Mesendoderm (in vitro differentiated cells): Measurements from ENCODE around the gene NR5A2. TPM values are rescaled to one million over a fixed set of nuclear protein-coding genes. Genes with fewer than 3 reads are reported as not detected.

Experiments used
- DNase-seq: peaks from one replicate; pipeline ENCODE4 v3.0.0; 2013
- H2AK5ac ChIP-seq: 2 replicates; pipeline ENCODE4 v1.6.1; 2013; ENCODE audit warnings: low read length, inconsistent platforms
- H2BK120ac ChIP-seq: 2 replicates; pipeline ENCODE4 v1.6.1; 2013; ENCODE audit warnings: low read depth, mild to moderate bottlenecking, low read length, moderate library complexity, mixed read lengths
- H2BK15ac ChIP-seq: replicated peaks from 2 replicates; pipeline ENCODE4 v1.6.1; 2013; ENCODE audit warnings: low read depth, mild to moderate bottlenecking, moderate library complexity
- H2BK5ac ChIP-seq: 2 replicates; pipeline ENCODE4 v1.6.1; 2013; ENCODE audit warnings: low read length, inconsistent platforms
- H3K18ac ChIP-seq: 2 replicates; pipeline ENCODE4 v1.6.1; 2013; ENCODE audit warnings: mild to moderate bottlenecking, low read length, mixed read lengths
- H3K23ac ChIP-seq: one replicate; pipeline ENCODE4 v1.6.1; 2013; ENCODE audit warnings: low read length
- H3K27ac ChIP-seq: 2 replicates; pipeline ENCODE4 v1.5.1; 2013; ENCODE audit warnings: low read depth, mild to moderate bottlenecking, inconsistent platforms, low read length, moderate library complexity
- H3K27me3 ChIP-seq: 2 replicates; pipeline ENCODE4 v1.6.1; 2013; ENCODE audit warnings: low read length, control low read depth, mild to moderate bottlenecking, inconsistent platforms; ENCODE audit not compliant: insufficient read depth, poor library complexity
- H3K36me3 ChIP-seq: 2 replicates; pipeline ENCODE4 v1.6.1; 2013; ENCODE audit warnings: low read length, inconsistent platforms; ENCODE audit not compliant: control insufficient read depth, insufficient read depth
- H3K4ac ChIP-seq: one replicate; pipeline ENCODE4 v1.6.1; 2013; ENCODE audit warnings: low read depth, mild to moderate bottlenecking, low read length, moderate library complexity
- H3K4me1 ChIP-seq: 2 replicates; pipeline ENCODE4 v1.6.1; 2013; ENCODE audit warnings: low read depth, low read length, inconsistent platforms; ENCODE audit not compliant: control insufficient read depth
- H3K4me2 ChIP-seq: 2 replicates; pipeline ENCODE4 v1.6.1; 2013; ENCODE audit warnings: low read length
- H3K4me3 ChIP-seq: 2 replicates; pipeline ENCODE4 v1.5.1; 2013; ENCODE audit warnings: mild to moderate bottlenecking, low read length
- H3K56ac ChIP-seq: one replicate; pipeline ENCODE4 v1.6.1; 2013; ENCODE audit warnings: low read length
- H3K79me1 ChIP-seq: 2 replicates; pipeline ENCODE4 v1.6.1; 2013; ENCODE audit warnings: low read length, inconsistent platforms
- H3K79me2 ChIP-seq: 2 replicates; pipeline ENCODE4 v1.6.1; 2013; ENCODE audit warnings: mild to moderate bottlenecking, low read length; ENCODE audit not compliant: control insufficient read depth, insufficient read depth
- H3K9ac ChIP-seq: 2 replicates; pipeline ENCODE4 v1.6.1; 2013; ENCODE audit warnings: low read length, inconsistent platforms
- H4K5ac ChIP-seq: one replicate; pipeline ENCODE4 v1.6.1; 2013; ENCODE audit warnings: low read length
- H4K8ac ChIP-seq: one replicate; pipeline ENCODE4 v1.6.1; 2013; ENCODE audit warnings: low read depth, mild to moderate bottlenecking, control low read depth, low read length, moderate library complexity
- WGBS: extraction: QIAGEN DNeasy Blood & Tissue Kit; methylation state at CpG from one replicate; pipeline ENCODE4 v1.1.7; 2013; ENCODE audit warnings: low lambda C conversion rate, missing lambda C conversion rate; ENCODE audit not compliant: insufficient coverage; ENCODE audit errors: extremely low coverage; 5-methylcytosine and 5-hydroxymethylcytosine counted together
- polyA plus RNA-seq, 2 experiments: library from polyadenylated mRNA; stranded (reverse); fragments of 200-250 nt; gene quantifications; one replicate each; pipeline ENCODE4 v1.2.3, GENCODE V29; 2013

Gene NR5A2
- 6.5 TPM for polyA plus RNA-seq (2013, experiment 1 of 2)
- polyA plus RNA-seq (2013, experiment 2 of 2), result 6.7 TPM

DNA sequence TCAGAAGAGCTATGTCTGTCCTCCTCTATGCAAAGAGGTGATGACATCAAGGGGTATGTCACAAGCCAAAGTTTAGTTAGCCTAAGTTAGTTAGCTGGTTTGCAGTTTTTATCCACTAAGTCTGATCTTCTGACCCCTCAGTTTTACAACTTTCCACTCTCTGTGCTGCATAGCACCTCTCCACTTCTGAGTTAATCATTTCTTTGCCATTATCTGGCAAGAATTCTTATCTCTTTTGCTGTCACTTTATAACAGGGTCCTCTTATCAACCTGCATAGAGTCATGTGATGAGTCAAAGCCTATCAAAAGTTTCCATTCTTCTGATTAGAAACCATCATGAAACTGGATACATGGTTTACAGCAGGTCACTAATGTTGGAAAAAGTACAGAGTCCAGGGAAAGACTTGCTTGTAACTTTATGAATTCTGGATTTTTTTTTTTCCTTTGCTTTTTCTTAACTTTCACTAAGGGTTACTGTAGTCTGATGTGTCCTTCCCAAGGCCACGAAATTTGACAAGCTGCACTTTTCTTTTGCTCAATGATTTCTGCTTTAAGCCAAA, at the start of gene NR5A2:
Gene NR5A2, plus strand, starts transcription at position 447 of the 560 bp plus-strand sequence. CDS start 138 bp downstream, outside the sequence.
- Histone ChIP-seq H3K4me3 (no peak within 1 kb of the TSS), H2BK120ac (no peak within 1 kb of the TSS), H3K27me3 (peaks cover 8% of the 10 kb centered on the region), H3K27ac (no peak within 1 kb of the TSS), H3K23ac (no peak within 1 kb of the TSS), H4K8ac (no peak within 1 kb of the TSS), H2BK5ac (no peak within 1 kb of the TSS), H3K18ac (no peak within 1 kb of the TSS), H3K56ac (no peak within 1 kb of the TSS), H3K4me2 (no peak within 1 kb of the TSS), H3K4me1 (no peaks in the 10 kb centered on the region), H3K79me1 (no peaks in the 10 kb centered on the region), H3K9ac (no peak within 1 kb of the TSS), H3K36me3 (no peaks in the 10 kb centered on the region), H2AK5ac (no peak within 1 kb of the TSS), H3K4ac (no peak within 1 kb of the TSS), H2BK15ac (no peak within 1 kb of the TSS), H4K5ac (no peak within 1 kb of the TSS), H3K79me2 (no peaks in the 10 kb centered on the region)
- no CpG with 5 or more reads among the region's 1 CpG for WGBS
- DNase-seq, result peak; percentile 55

GRCh38 chr1:199978408-199978940, 49.0 kb upstream of the NR5A2 start:
- Histone ChIP-seq H3K4me2 (no peak overlapping the region), H2BK120ac (no peak overlapping the region), H3K79me2 (no peaks in the 10 kb centered on the region), H3K4ac (no peak overlapping the region), H3K79me1 (no peaks in the 10 kb centered on the region), H3K36me3 (no peaks in the 10 kb centered on the region), H3K18ac (no peak overlapping the region), H2BK15ac (no peak overlapping the region), H3K27ac (no peak overlapping the region), H3K23ac (no peak overlapping the region), H3K4me1 (no peaks in the 10 kb centered on the region), H2AK5ac (no peak overlapping the region), H4K8ac (no peak overlapping the region), H4K5ac (no peak overlapping the region), H3K4me3 (no peak overlapping the region), H3K27me3 (no peaks in the 10 kb centered on the region), H2BK5ac (no peak overlapping the region), H3K56ac (no peak overlapping the region), H3K9ac (no peak overlapping the region)
- no peak for DNase-seq
- no CpG with 5 or more reads among the region's 7 CpGs for WGBS

- Histone ChIP-seq H3K27me3 (no peaks in the 10 kb centered on the region), H3K9ac (no peak overlapping the region), H3K56ac (no peak overlapping the region), H3K23ac (no peak overlapping the region), H4K8ac (no peak overlapping the region), H3K4me3 (no peak overlapping the region), H4K5ac (no peak overlapping the region), H3K79me1 (no peaks in the 10 kb centered on the region), H3K4ac (no peak overlapping the region), H3K36me3 (no peaks in the 10 kb centered on the region), H3K79me2 (no peaks in the 10 kb centered on the region), H2AK5ac (no peak overlapping the region), H2BK5ac (no peak overlapping the region), H3K27ac (no peak overlapping the region), H3K18ac (no peak overlapping the region), H3K4me2 (no peak overlapping the region), H3K4me1 (no peaks in the 10 kb centered on the region), H2BK15ac (no peak overlapping the region), H2BK120ac (no peak overlapping the region)
- no CpG with 5 or more reads among the region's 1 CpG for WGBS
- DNase-seq, result no peak
Observed at GRCh38 chr1:199979071-199979470, 48.4 kb upstream of the NR5A2 start.

DNA sequence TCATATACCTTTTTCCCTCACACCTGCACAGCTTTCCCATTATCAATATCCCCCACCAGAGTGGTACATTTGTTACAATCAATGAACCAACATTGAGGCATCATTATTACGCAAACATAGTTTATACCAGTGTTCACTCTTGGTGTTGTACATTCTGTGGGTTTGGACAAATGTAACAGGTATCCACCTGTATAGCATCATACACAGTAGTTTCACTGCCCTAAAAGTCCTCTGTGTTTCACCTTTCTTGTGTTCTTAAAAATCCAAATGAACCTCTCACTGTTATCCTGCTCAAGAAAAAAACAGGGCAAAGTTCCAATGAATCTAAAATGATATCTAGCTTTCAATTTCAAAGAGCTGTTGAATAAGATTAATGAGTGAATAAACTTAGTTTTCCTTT, 45.9 kb upstream of the NR5A2 start:
- no peak for DNase-seq
- no peak overlapping the region for H3K18ac ChIP-seq
- no peaks in the 10 kb centered on the region for H3K79me2 ChIP-seq
- H4K8ac ChIP-seq, result no peak overlapping the region
- H3K79me1 ChIP-seq, result no peaks in the 10 kb centered on the region
- no peak overlapping the region for H2BK5ac ChIP-seq
- no peak overlapping the region for H3K23ac ChIP-seq
- no peak overlapping the region for H3K56ac ChIP-seq
- H3K9ac ChIP-seq, result no peak overlapping the region
- no peak overlapping the region for H3K4me2 ChIP-seq
- no peaks in the 10 kb centered on the region for H3K4me1 ChIP-seq
- no peak overlapping the region for H2BK120ac ChIP-seq
- whole genome bisulfite sequencing, result no CpG with 5 or more reads among the region's 1 CpG
- H3K4ac ChIP-seq, result no peak overlapping the region
- H3K36me3 ChIP-seq, result no peaks in the 10 kb centered on the region
- H3K4me3 ChIP-seq, result no peak overlapping the region
- no peak overlapping the region for H4K5ac ChIP-seq
- no peaks in the 10 kb centered on the region for H3K27me3 ChIP-seq
- H2AK5ac ChIP-seq, result no peak overlapping the region
- H3K27ac ChIP-seq, result no peak overlapping the region
- H2BK15ac ChIP-seq, result no peak overlapping the region

GRCh38 chr1:199982606-199983005, 44.9 kb upstream of the NR5A2 start:
- no peak overlapping the region for H3K27ac ChIP-seq
- WGBS, result no CpG with 5 or more reads among the region's 6 CpGs
- H4K5ac ChIP-seq, result no peak overlapping the region
- H3K9ac ChIP-seq, result no peak overlapping the region
- no peak overlapping the region for H3K4me3 ChIP-seq
- no peak overlapping the region for H3K56ac ChIP-seq
- no peak overlapping the region for H3K18ac ChIP-seq
- H3K79me2 ChIP-seq, result no peaks in the 10 kb centered on the region
- H3K4me2 ChIP-seq, result no peak overlapping the region
- H2BK120ac ChIP-seq, result no peak overlapping the region
- H3K36me3 ChIP-seq, result no peaks in the 10 kb centered on the region
- H3K23ac ChIP-seq, result no peak overlapping the region
- H2BK15ac ChIP-seq, result no peak overlapping the region
- H3K4me1 ChIP-seq, result no peaks in the 10 kb centered on the region
- no peak overlapping the region for H3K4ac ChIP-seq
- H3K27me3 ChIP-seq, result no peaks in the 10 kb centered on the region
- H3K79me1 ChIP-seq, result no peaks in the 10 kb centered on the region
- no peak overlapping the region for H2AK5ac ChIP-seq
- H4K8ac ChIP-seq, result no peak overlapping the region
- no peak for DNase-seq
- H2BK5ac ChIP-seq, result no peak overlapping the region

GRCh38 chr1:199983531-199983930, 44.0 kb upstream of the NR5A2 start:
- H3K79me2 ChIP-seq, result no peaks in the 10 kb centered on the region
- H3K27me3 ChIP-seq, result no peaks in the 10 kb centered on the region
- no peak overlapping the region for H3K23ac ChIP-seq
- H2AK5ac ChIP-seq, result no peak overlapping the region
- H3K27ac ChIP-seq, result no peak overlapping the region
- no peak overlapping the region for H3K56ac ChIP-seq
- WGBS, result no CpG with 5 or more reads among the region's 3 CpGs
- no peak overlapping the region for H3K4me2 ChIP-seq
- H2BK5ac ChIP-seq, result no peak overlapping the region
- H4K8ac ChIP-seq, result no peak overlapping the region
- H2BK120ac ChIP-seq, result no peak overlapping the region
- H3K36me3 ChIP-seq, result no peaks in the 10 kb centered on the region
- H4K5ac ChIP-seq, result no peak overlapping the region
- H3K4ac ChIP-seq, result no peak overlapping the region
- no peak for DNase-seq
- no peak overlapping the region for H3K9ac ChIP-seq
- no peak overlapping the region for H3K4me3 ChIP-seq
- H3K79me1 ChIP-seq, result no peaks in the 10 kb centered on the region
- no peak overlapping the region for H3K18ac ChIP-seq
- no peak overlapping the region for H2BK15ac ChIP-seq
- no peaks in the 10 kb centered on the region for H3K4me1 ChIP-seq
